IPS-18c (cell line): Measurements from ENCODE around the gene PIEZO1.

ENCODE experiments used
- H3K4me3 ChIP-seq: 2 replicates; pipeline ENCODE4 v1.7.0; 2013; ENCODE audit warnings: low read depth, mild to moderate bottlenecking, low read length, moderate library complexity; ENCODE audit not compliant: insufficient read depth
- H3K9me3 ChIP-seq: one replicate; pipeline ENCODE4 v1.6.1; 2013; ENCODE audit warnings: mild to moderate bottlenecking, low read length, moderate library complexity; ENCODE audit not compliant: control insufficient read depth, insufficient read depth

Gene PIEZO1

DNA sequence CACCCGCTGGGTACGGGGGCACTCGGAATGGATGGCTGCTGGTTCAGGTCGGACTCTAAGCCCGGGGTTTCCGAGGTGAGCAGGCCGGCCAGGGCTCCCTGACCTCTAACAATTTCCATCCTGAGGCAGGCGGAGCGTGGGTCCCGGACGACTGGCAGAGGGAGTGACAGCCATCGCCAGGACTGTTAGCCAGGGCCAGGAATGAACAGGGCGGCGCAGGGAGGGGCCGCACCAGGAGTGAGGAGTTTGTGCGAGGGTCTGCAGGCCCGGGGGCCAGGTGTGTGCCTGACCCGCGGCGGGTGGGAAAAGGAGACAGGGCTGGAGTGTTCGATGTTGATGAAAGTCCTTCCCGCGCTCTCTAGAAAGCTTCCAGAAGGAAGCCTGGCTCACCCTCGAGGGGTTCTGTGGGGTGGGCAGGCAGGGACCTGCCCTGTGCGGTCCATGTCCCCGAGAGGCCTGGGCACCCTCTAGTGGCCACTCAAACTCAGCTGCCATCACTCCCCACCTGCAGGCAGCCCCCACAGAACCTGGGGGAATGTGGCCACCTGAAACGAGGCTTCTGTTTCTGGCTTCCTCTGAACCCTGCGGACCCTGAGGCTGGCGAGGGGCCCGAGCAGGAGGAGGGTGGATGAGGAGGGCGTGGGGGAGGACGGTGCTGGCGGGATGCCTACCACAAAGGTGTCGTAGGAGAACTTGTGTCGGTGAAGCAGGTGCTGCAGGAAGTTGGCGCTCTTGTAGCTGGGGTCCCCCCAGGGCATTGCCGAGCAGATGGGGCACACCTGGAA lies 87.0 kb downstream of the PIEZO1 start:
- Histone ChIP-seq H3K9me3 (no peaks in the 10 kb centered on the region), H3K4me3 (no peak overlapping the region)

GRCh38 chr16:88697116-88697830 lies 87.7 kb downstream of the PIEZO1 start:
- no peak overlapping the region for H3K4me3 ChIP-seq
- H3K9me3 ChIP-seq = no peaks in the 10 kb centered on the region

DNA sequence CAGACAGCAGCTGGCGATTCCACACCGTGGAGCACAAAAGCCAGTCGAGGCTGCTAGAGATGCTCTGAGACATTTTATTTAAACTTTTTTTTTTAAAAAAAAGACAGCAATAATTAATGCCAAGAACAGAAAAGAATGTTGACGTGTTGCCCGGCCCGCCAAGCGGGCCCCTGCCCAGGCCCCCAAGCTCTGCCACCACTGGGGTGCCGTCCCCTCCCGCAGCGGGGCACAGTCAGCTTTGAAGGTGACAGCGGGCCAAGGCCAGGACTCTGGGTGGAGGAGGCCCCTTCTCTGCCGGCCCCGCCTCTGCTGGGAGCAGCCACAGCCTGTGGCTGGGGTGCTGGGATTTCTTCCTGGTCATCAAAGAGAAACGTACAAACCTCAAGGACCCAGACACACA lies 88.6 kb downstream of the PIEZO1 start:
- Histone ChIP-seq H3K9me3 (no peaks in the 10 kb centered on the region), H3K4me3 (no peak overlapping the region)

DNA sequence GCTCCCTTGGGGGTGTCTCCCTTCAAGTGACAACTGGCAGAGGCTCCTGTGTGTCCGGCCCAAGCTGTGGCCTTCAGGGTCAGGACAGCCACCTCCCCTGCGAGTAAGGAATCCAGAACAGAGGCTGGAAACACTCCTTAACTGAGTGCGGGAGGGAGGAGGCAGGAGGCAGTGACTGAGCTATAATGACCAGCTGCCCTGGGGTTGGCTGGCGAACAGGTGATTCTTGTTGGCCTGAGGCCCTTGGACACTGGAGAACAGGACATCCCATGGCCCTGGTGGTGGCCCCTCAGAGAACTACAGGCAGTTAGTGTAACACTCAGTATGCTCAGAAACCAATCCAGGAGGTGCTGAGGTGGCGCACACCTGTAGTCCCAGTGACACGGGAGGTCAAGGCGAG lies 89.3 kb downstream of the PIEZO1 start:
- no peaks in the 10 kb centered on the region for H3K9me3 ChIP-seq
- H3K4me3 ChIP-seq = no peak overlapping the region

- H3K4me3 ChIP-seq = no peak overlapping the region
Measured at GRCh38 chr16:88695218-88695617, 89.8 kb downstream of the PIEZO1 start.

DNA sequence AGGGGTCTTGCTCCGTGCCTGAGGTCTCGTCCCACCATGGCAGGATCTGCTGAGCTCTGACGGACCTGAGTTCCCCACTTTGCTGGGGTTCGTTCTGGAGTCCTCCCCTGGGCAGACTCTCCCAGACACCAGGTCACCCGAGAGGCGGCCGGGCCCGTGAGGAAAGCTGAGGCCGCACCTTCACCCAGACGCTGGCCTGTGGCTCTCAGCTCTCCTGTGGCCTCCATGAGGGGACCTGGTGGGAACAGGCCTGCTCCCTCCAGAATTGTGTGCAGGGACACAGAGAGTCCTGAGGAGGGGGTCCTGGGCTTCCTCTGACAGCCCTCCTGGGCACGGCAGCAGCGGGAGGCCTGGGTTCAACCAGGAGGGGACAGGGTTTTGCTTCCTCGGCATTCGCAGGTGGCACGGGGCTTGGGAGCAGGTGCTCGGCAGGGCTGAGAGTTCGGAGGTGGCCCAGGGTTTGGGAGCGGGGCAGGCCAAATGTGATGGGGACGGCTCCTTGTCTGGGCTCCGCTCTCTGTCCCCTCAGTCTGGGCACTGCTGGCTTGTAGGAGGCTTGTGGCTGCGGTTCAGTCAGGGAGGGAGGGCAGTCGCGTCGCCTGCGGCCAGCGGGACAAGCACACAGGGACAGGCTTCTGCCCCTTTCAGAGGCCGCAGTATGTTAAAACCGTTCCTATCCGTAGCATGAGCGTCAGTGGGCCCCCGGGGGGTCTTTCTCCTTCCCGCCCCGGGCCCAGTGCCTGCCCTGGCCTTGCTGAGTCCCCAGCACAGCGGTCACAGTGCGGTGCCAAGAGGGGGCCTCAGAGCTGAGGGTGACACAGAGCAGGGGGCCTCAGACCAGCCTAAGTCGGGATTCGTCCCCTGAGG lies 90.6 kb downstream of the PIEZO1 start:
- no peaks in the 10 kb centered on the region for H3K9me3 ChIP-seq

More at GRCh38 chr16:88695218-88695617, 89.8 kb downstream of the PIEZO1 start:
- no peaks in the 10 kb centered on the region for H3K9me3 ChIP-seq

DNA sequence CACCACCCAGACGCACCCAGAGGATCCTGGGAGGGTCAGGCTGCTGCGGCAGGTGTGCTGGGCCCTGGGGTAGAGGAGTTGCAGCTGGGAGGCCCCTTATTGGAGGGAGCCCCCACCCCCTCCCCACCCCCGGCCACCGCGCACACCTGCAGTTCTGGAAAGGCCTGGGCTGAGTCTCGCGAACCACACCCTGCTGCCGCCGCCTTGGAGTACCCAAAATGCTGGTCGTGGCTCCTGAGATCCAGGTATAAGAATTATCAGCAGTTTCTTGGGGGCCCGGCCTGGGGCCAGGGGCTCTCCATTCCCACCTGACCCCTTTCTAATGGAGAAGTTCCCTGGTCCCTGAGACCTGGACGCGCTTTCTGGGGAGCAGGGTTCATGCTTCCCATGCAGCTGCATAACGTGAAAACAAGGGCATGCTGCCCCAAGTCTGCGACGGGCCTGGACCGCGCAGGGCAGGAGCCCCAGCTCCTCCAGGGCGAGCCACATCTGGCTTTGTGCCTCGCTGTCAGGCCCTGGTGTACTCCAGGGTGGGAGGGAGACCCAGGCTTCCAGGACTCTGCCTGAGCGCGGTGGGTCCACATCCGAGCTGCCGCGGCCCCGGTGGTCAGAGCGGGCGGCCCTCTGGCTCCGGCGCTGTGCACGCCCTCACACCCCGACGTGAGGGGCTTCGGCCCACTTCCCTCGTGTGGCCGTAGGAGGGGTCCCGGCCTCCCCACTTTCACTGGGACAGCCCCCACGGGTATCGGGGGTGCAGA lies 91.4 kb downstream of the PIEZO1 start:
- H3K9me3 ChIP-seq = no peaks in the 10 kb centered on the region
- H3K4me3 ChIP-seq = no peak overlapping the region

More for the DNA sequence above, 90.6 kb downstream of the PIEZO1 start:
- no peak overlapping the region for H3K4me3 ChIP-seq

DNA sequence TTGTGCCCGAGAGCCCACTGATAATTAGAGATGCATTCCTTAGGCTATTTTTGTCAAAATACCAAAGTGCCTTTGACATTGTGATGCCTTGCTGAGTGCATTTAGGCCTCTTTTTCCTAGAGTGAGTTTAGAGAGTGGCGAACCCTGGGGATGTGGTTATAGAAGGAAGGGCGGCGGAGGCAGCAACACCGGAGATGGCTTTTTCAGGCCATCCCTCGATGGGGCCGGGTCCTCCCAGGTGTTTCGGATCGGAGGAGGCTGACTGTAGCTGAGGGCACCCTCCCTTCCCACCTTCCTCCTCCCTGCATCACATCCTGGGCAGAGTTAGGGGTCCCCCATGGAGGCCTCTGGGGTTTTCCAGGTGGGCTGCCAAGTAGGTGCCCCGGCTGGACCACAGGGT lies 92.2 kb downstream of the PIEZO1 start:
- H3K4me3 ChIP-seq = no peak overlapping the region
- H3K9me3 ChIP-seq = no peaks in the 10 kb centered on the region

DNA sequence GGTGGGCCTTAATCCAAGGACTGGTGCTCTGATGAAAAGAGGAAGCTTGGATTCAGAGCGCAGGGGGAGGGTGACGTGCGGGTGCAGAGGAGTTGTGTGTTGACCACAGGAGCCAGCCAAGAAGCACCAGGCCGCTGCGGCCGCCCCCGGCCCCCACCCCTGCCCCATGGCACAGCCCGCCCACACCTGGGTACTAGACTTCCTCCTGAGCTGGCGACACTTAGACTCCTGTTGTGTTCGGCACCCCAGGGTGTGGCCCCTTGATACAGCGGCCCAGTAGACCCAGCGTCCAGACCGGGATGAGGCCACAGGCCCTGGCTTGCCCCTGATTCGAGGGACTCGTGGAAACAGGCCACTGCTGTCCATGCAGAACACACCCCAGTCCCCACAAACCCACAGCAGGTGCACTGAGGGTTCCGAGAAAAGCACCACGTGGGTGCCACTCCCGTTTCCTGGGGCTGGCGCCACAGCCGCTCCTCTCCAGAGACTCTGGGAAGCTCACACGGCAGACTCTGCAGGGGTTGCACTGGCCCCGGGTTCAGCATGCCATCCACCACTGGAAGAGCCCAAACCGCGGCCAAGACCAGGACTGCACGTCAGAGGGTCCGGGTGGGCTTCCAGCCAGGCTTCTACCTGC lies 93.0 kb downstream of the PIEZO1 start:
- no peak overlapping the region for H3K4me3 ChIP-seq
- H3K9me3 ChIP-seq = no peaks in the 10 kb centered on the region

GRCh38 chr16:88691129-88691813 lies 93.7 kb downstream of the PIEZO1 start:
- no peak overlapping the region for H3K4me3 ChIP-seq
- H3K9me3 ChIP-seq = no peaks in the 10 kb centered on the region

GRCh38 chr16:88690341-88691128 lies 94.5 kb downstream of the PIEZO1 start:
- Histone ChIP-seq H3K4me3 (no peak overlapping the region), H3K9me3 (no peaks in the 10 kb centered on the region)

DNA sequence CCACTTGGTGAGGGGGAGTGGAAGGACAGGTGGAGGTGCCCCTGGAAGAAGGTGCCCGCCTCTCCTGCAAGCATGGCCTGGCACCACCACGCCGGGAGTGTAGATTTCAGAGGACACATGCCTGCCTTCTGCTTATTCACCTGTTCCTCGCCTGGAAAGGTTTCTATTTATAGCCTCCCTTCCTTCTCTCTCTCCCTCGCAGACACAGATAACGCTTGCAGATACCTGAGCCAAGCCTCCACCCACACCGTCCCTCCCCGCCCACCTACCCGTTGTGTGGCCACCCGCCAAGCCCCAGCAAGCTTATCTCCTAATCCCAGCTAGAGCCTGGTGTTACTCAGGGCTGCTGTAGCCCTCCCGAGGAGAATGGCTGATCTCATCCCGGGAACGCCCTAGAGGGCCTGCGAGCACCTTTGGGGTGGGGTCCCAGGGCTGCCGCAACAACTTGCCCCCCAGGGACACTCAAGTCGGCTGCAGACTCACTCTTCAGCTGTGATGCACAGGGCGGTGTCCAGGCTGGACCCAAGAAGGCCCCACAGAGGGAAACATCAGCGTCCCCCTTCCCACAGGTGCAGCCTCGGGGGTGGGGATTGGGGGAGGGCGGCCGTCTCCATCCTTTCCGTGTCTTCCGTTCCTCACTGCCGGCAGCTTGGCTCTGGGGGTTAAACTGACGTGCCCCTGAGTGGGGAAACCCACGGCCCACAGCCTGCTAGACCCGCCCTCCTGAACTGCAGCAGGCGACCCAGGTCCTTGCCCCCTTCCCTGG lies 96.8 kb downstream of the PIEZO1 start:
- no peak overlapping the region for H3K4me3 ChIP-seq
- peaks cover 4% of the 10 kb centered on the region for H3K9me3 ChIP-seq

GRCh38 chr16:88687676-88688012 lies 97.4 kb downstream of the PIEZO1 start:
- H3K9me3 ChIP-seq = peaks cover 4% of the 10 kb centered on the region
- no peak overlapping the region for H3K4me3 ChIP-seq

- Histone ChIP-seq H3K9me3 (peaks cover 4% of the 10 kb centered on the region), H3K4me3 (no peak overlapping the region)
Measured at GRCh38 chr16:88687254-88687576, 97.8 kb downstream of the PIEZO1 start.
